Activated CD4-positive, alpha-beta T cell treated with anti-CD3 and anti-CD28 coated beads, Interleukin-2, amount 50 U/mL, for 24 hours (primary cell): ENCODE data around the gene TFDP1.

Experiments
- DNase-seq, 2 donors: peaks; one replicate each; pipeline ENCODE4 v3.0.0-alpha.2; 2020; ENCODE audit warnings: low read depth in 1 of 2, low spot score in 1 of 2

Gene TFDP1

GRCh38 chr13:113596321-113597200, 12.0 kb downstream of the TFDP1 start:
- DNase-seq = no peak

GRCh38 chr13:113597391-113598080, 13.0 kb downstream of the TFDP1 start:
- no peak for DNase-seq

GRCh38 chr13:113598081-113598410, 13.5 kb downstream of the TFDP1 start:
- DNase-seq = no peak

GRCh38 chr13:113598481-113598880, 13.9 kb downstream of the TFDP1 start:
- DNase-seq = no peak

- DNase-seq = no peak
Measured at GRCh38 chr13:113599391-113599790, 14.8 kb downstream of the TFDP1 start.

- no peak for DNase-seq
Measured at GRCh38 chr13:113601166-113602070, 16.9 kb downstream of the TFDP1 start.

GRCh38 chr13:113602291-113602988, 17.9 kb downstream of the TFDP1 start:
- no peak for DNase-seq

GRCh38 chr13:113603116-113603710, 18.7 kb downstream of the TFDP1 start:
- no peak for DNase-seq

GRCh38 chr13:113604186-113604585, 19.6 kb downstream of the TFDP1 start:
- DNase-seq = no peak

GRCh38 chr13:113605461-113605860, 20.9 kb downstream of the TFDP1 start:
- no peak for DNase-seq

- no peak for DNase-seq
Measured at GRCh38 chr13:113605866-113606438, 21.4 kb downstream of the TFDP1 start.

GRCh38 chr13:113607056-113607888, 22.7 kb downstream of the TFDP1 start:
- DNase-seq = no peak

- no peak for DNase-seq
Measured at GRCh38 chr13:113607889-113608635, 23.5 kb downstream of the TFDP1 start.

GRCh38 chr13:113608967-113609533, 24.5 kb downstream of the TFDP1 start:
- DNase-seq = no peak

GRCh38 chr13:113609616-113610015, 25.1 kb downstream of the TFDP1 start:
- DNase-seq = no peak

- DNase-seq = no peak
Measured at GRCh38 chr13:113610266-113610665, 25.7 kb downstream of the TFDP1 start.

- no peak for DNase-seq
Measured at GRCh38 chr13:113611996-113612395, 27.4 kb downstream of the TFDP1 start.

- DNase-seq = no peak
Measured at GRCh38 chr13:113612607-113613006, 28.1 kb downstream of the TFDP1 start.
